Measurements from ENCODE around the gene DTYMK.

The DTYMK gene

GRCh38 chr2:241692448-241692847, 5.8 kb upstream of the DTYMK start:
- H3K36me3 Mint-ChIP-seq: peaks cover 21 to 36% of the 10 kb centered on the region in 2 donors
- no peak overlapping the region for H3K4me3 Mint-ChIP-seq
- H3K27me3 Mint-ChIP-seq: no peaks in the 10 kb centered on the region
- no peak for ATAC-seq (replicated peaks)
- H3K27ac Mint-ChIP-seq: peak overlapping the region; percentile 73
- H3K4me1 Mint-ChIP-seq: peaks cover 13 to 15% of the 10 kb centered on the region in 2 donors
- no peak for DNase-seq
- no peaks in the 10 kb centered on the region for H3K9me3 Mint-ChIP-seq

GRCh38 chr2:241690202-241690717, 3.6 kb upstream of the DTYMK start:
- peaks cover 17 to 24% of the 10 kb centered on the region in 2 donors for H3K36me3 Mint-ChIP-seq
- peaks cover 17 to 19% of the 10 kb centered on the region in 2 donors for H3K4me1 Mint-ChIP-seq
- ATAC-seq (replicated peaks): no peak
- DNase-seq: no peak
- H3K27me3 Mint-ChIP-seq: no peaks in the 10 kb centered on the region
- H3K9me3 Mint-ChIP-seq: no peaks in the 10 kb centered on the region
- no peak overlapping the region for H3K4me3 Mint-ChIP-seq
- H3K27ac Mint-ChIP-seq: no peak overlapping the region

GRCh38 chr2:241689306-241689705, 2.7 kb upstream of the DTYMK start:
- Mint-ChIP-seq H3K4me3 (peak overlapping the region in 1 of 2 donors; percentile 32), H3K27ac (peak overlapping the region; percentile 37), H3K4me1 (peaks cover 14 to 23% of the 10 kb centered on the region in 2 donors), H3K9me3 (no peaks in the 10 kb centered on the region), H3K27me3 (no peaks in the 10 kb centered on the region), H3K36me3 (peaks cover 18 to 25% of the 10 kb centered on the region in 2 donors)
- DNase-seq (no peak), ATAC-seq (replicated peaks) (no peak)

GRCh38 chr2:241686324-241686649, 328 bp downstream of the DTYMK start:
- Mint-ChIP-seq H3K36me3 (peaks cover 24 to 34% of the 10 kb centered on the region in 2 donors), H3K4me3 (peak overlapping the region; percentile 89 to 95), H3K4me1 (peaks cover 17 to 35% of the 10 kb centered on the region in 2 donors), H3K9me3 (no peaks in the 10 kb centered on the region), H3K27me3 (no peaks in the 10 kb centered on the region), H3K27ac (peak overlapping the region; percentile 99)
- DNase-seq (no peak), ATAC-seq (replicated peaks) (peak; percentile 24 to 35)

GRCh38 chr2:241680827-241681599, 5.6 kb downstream of the DTYMK start:
- DNase-seq: no peak
- Mint-ChIP-seq H3K4me1 (peaks cover 10 to 32% of the 10 kb centered on the region in 2 donors), H3K27me3 (no peaks in the 10 kb centered on the region), H3K4me3 (no peak overlapping the region), H3K36me3 (peaks cover 39 to 64% of the 10 kb centered on the region in 2 donors), H3K27ac (peak overlapping the region; percentile 4), H3K9me3 (no peaks in the 10 kb centered on the region)
- ATAC-seq (replicated peaks): no peak

- Mint-ChIP-seq H3K4me1 (peaks cover 7 to 25% of the 10 kb centered on the region in 2 donors), H3K9me3 (no peaks in the 10 kb centered on the region), H3K4me3 (no peak overlapping the region), H3K27ac (no peak overlapping the region), H3K36me3 (peaks cover 43 to 72% of the 10 kb centered on the region in 2 donors), H3K27me3 (no peaks in the 10 kb centered on the region)
- DNase-seq (no peak), ATAC-seq (replicated peaks) (no peak)
These were observed 6.6 kb downstream of the DTYMK start for GRCh38 chr2:241680044-241680443.

GRCh38 chr2:241678784-241679540, 7.7 kb downstream of the DTYMK start:
- H3K9me3 Mint-ChIP-seq: no peaks in the 10 kb centered on the region
- no peak for ATAC-seq (replicated peaks)
- H3K27me3 Mint-ChIP-seq: no peaks in the 10 kb centered on the region

GRCh38 chr2:241678307-241678706, 8.3 kb downstream of the DTYMK start:
- Mint-ChIP-seq H3K27me3 (no peaks in the 10 kb centered on the region), H3K9me3 (no peaks in the 10 kb centered on the region), H3K27ac (no peak overlapping the region), H3K4me3 (no peak overlapping the region), H3K36me3 (peaks cover 41 to 72% of the 10 kb centered on the region in 2 donors), H3K4me1 (peaks cover 6 to 18% of the 10 kb centered on the region in 2 donors)
- ATAC-seq (replicated peaks) (no peak), DNase-seq (no peak)

More at GRCh38 chr2:241678784-241679540, 7.7 kb downstream of the DTYMK start:
- Mint-ChIP-seq H3K27ac (no peak overlapping the region), H3K36me3 (peaks cover 43 to 69% of the 10 kb centered on the region in 2 donors), H3K4me3 (no peak overlapping the region), H3K4me1 (peaks cover 5 to 18% of the 10 kb centered on the region in 2 donors)
- DNase-seq: no peak

GRCh38 chr2:241677392-241677791, 9.2 kb downstream of the DTYMK start:
- peaks cover 44 to 75% of the 10 kb centered on the region in 2 donors for H3K36me3 Mint-ChIP-seq
- DNase-seq: no peak
- no peak for ATAC-seq (replicated peaks)
- peak overlapping the region; percentile 31 for H3K27ac Mint-ChIP-seq
- H3K4me1 Mint-ChIP-seq: peaks cover 8 to 27% of the 10 kb centered on the region in 2 donors
- H3K27me3 Mint-ChIP-seq: no peaks in the 10 kb centered on the region
- H3K4me3 Mint-ChIP-seq: no peak overlapping the region
- H3K9me3 Mint-ChIP-seq: no peaks in the 10 kb centered on the region

GRCh38 chr2:241676665-241677064, 9.9 kb downstream of the DTYMK start:
- H3K4me3 Mint-ChIP-seq: peak overlapping the region in 1 of 2 donors; percentile 17
- no peak for ATAC-seq (replicated peaks)
- peaks cover 7 to 22% of the 10 kb centered on the region in 2 donors for H3K4me1 Mint-ChIP-seq
- H3K36me3 Mint-ChIP-seq: peaks cover 45 to 75% of the 10 kb centered on the region in 2 donors
- H3K27ac Mint-ChIP-seq: peak overlapping the region; percentile 60
- no peaks in the 10 kb centered on the region for H3K27me3 Mint-ChIP-seq
- no peak for DNase-seq
- no peaks in the 10 kb centered on the region for H3K9me3 Mint-ChIP-seq

- Mint-ChIP-seq H3K9me3 (no peaks in the 10 kb centered on the region), H3K4me1 (peaks cover 7 to 19% of the 10 kb centered on the region in 2 donors), H3K27me3 (no peaks in the 10 kb centered on the region), H3K36me3 (peaks cover 41 to 75% of the 10 kb centered on the region in 2 donors), H3K27ac (peak overlapping the region; percentile 25), H3K4me3 (no peak overlapping the region)
- no peak for DNase-seq
- ATAC-seq (replicated peaks): no peak
These were observed 10.7 kb downstream of the DTYMK start for GRCh38 chr2:241675885-241676284.

- DNase-seq: no peak
- peak in 1 of 2 donors; percentile 30 for ATAC-seq (replicated peaks)
- Mint-ChIP-seq H3K27me3 (no peaks in the 10 kb centered on the region), H3K36me3 (peaks cover 41 to 68% of the 10 kb centered on the region in 2 donors), H3K9me3 (no peaks in the 10 kb centered on the region), H3K4me1 (peaks cover 4 to 14% of the 10 kb centered on the region in 2 donors), H3K4me3 (no peak overlapping the region), H3K27ac (no peak overlapping the region)
These were observed 12.6 kb downstream of the DTYMK start for GRCh38 chr2:241673797-241674725.

GRCh38 chr2:241673189-241673663, 13.4 kb downstream of the DTYMK start:
- ATAC-seq (replicated peaks) (peak; percentile 22 to 43), DNase-seq (no peak)
- Mint-ChIP-seq H3K4me1 (peaks cover 4 to 14% of the 10 kb centered on the region in 2 donors), H3K27ac (peak overlapping the region; percentile 60), H3K36me3 (peaks cover 44 to 70% of the 10 kb centered on the region in 2 donors), H3K9me3 (no peaks in the 10 kb centered on the region), H3K4me3 (no peak overlapping the region), H3K27me3 (no peaks in the 10 kb centered on the region)

Measured in stimulated activated naive B cell treated with anti-CD40 and anti-IgM and Interleukin-4, amounts not matched to agents 10 μg/mL and 1 μg/mL and 100 μg/mL, for 72 hours (primary cell).